Heart left ventricle (tissue), 16 donors: ENCODE results near the gene CLASP2. TPM values are rescaled to one million over a fixed set of nuclear protein-coding genes. Genes with fewer than 3 reads are reported as not detected.

Source experiments
- ATAC-seq, 4 donors: fragments of 200-7000 bp; cut with Tn5 transposase; one replicate each; pipeline ENCODE4 v1.9.1; 2020 to 2022; ENCODE audit warnings: moderate library complexity in 4 of 4, mild to moderate bottlenecking in 3 of 4, moderate number of reproducible peaks in 1 of 4
- DNase-seq, 5 donors: peaks; one replicate each; pipeline ENCODE4 v3.0.0-alpha.2; 2020
- H3K27ac ChIP-seq, 12 donors: fragments of 200-600 bp; sonication (generic) in 4 of 12; one replicate each; pipeline versions ENCODE4 v1.5.0 to v1.8.0; 2016 to 2022; ENCODE audit warnings: mild to moderate bottlenecking in 2 of 12
- H3K27me3 ChIP-seq, 9 donors: fragments of 200-600 bp; sonication (generic) in 2 of 9; one replicate each; pipeline versions ENCODE4 v1.5.1 to v1.8.0; 2016 to 2022; ENCODE audit warnings: mild to moderate bottlenecking in 3 of 9
- H3K36me3 ChIP-seq, 9 donors: fragments of 200-600 bp; sonication (generic) in 2 of 9; one replicate each; pipeline versions ENCODE4 v1.5.0 to v1.8.0; 2018 to 2022; ENCODE audit warnings: mild to moderate bottlenecking in 2 of 9
- H3K4me1 ChIP-seq, 12 donors: fragments of 200-600 bp; sonication (generic) in 4 of 12; one replicate each; pipeline versions ENCODE4 v1.5.0 to v1.8.0; 2016 to 2022; ENCODE audit warnings: mild to moderate bottlenecking in 3 of 12
- H3K4me3 ChIP-seq, 12 donors: fragments of 200-600 bp; sonication (generic) in 4 of 12; one replicate each; pipeline versions ENCODE4 v1.5.0 to v1.8.0; 2017 to 2022; ENCODE audit warnings: mild to moderate bottlenecking in 9 of 12, moderate library complexity in 4 of 12
- H3K9me3 ChIP-seq, 12 donors: fragments of 200-600 bp; sonication (generic) in 4 of 12; one replicate each; pipeline versions ENCODE4 v1.5.0 to v1.8.0; 2016 to 2022; ENCODE audit warnings: mild to moderate bottlenecking in 1 of 12
- CTCF ChIP-seq, 12 donors: fragments of 200-600 bp; sonication (generic) in 4 of 12; IDR thresholded peaks; one replicate each; pipeline versions ENCODE4 v1.5.0 to v1.8.0; 2018 to 2022; ENCODE audit warnings: antibody characterized with exemption in 12 of 12, mild to moderate bottlenecking in 5 of 12
- POLR2A ChIP-seq, 2 donors: fragments of 450-650 bp; IDR thresholded peaks; one replicate each; pipeline ENCODE4 v1.6.1; 2017; ENCODE audit warnings: antibody characterized with exemption in 2 of 2, mild to moderate bottlenecking in 2 of 2, moderate library complexity in 2 of 2
- WGBS, 4 donors: extraction: QIAGEN DNeasy Blood & Tissue Kit in 2 of 4; methylation state at CpG; one replicate each; pipeline versions ENCODE4 v1.1.5 to v1.1.7; 2013 to 2018; 5-methylcytosine and 5-hydroxymethylcytosine counted together
- intact Hi-C, 10 donors: fragments of 100-400 bp; cut with DNase I; formaldehyde crosslinking; loops; one replicate each; pipeline versions ENCODE4 v1.11.1 to v1.14.2; 2022
- polyA plus RNA-seq, 2 donors: library from polyadenylated mRNA; stranded (reverse); fragments of 200-250 nt; gene quantifications; one replicate each; pipeline ENCODE4 v1.2.3, GENCODE V29; 2013
- total RNA-seq, 9 donors: library from RNA; depleted of rRNA in 2 of 9; stranded (reverse); fragments of >200 nt in 2 of 9; fragmentation: NEBNext Ultra II Directional in 3 of 9; extraction: Animal tissue kit (Norgen Biotek cat#: 25700) in 3 of 9; gene quantifications; one replicate each; pipeline versions ENCODE4 v1.1.0 to v1.2.4, GENCODE V29; 2016 to 2023
- donor health status: ischemic (EF 13 %, LVEDD 7.1; RV severe dilation, severe dysfunction).
- donor health status: healthy with polysubstance abuse.
- donor health status: DM: no; HTN: yes; CAD: no.
- donor health status: DM: no; HTN: no; CAD: no.
- donor health status: ischemic (EF 25% LVEDD 6.9; RV normal size, moderate dysfunction).
- donor health status: ischemic (EF 25% LVEDD 5.7; RV mildly dilated, moderate dysfunction).
- donor health status: healthy.
- donor health status: DM: yes; HTN: yes; CAD: no.
- donor health status: ischemic (EF 35%, LVEDD 5.7; RV mildly dilated, moderate dysfunction).
- donor health status: nonischemic (EF 11% LVEDD 7.7; RV severe dilation, severe dysfunction).
- donor health status: DM: yes; HTN: yes; CAD: no.
- donor health status: PGD.
- donor health status: ischemic (EF 29% LVEDD 5.4; RV normal size, mild dysfunction).
- donor health status: nonischemic (EF 23%, LVEDD 6.1; RV moderate dilation, normal function).

CLASP2 gene
- total and polyA plus RNA-seq, 11 donors, result 13.3 to 111 (median 78.2) TPM

GRCh38 chr3:33699275-33699674 lies 18.8 kb downstream of the CLASP2 start:
- Histone ChIP-seq H3K27ac (no peak overlapping the region), H3K4me1 (peaks cover 0 to 9% (median 0%) of the 10 kb centered on the region in 12 donors), H3K27me3 (no peaks in the 10 kb centered on the region), H3K9me3 (peaks cover 0 to 44% (median 8%) of the 10 kb centered on the region in 12 donors), H3K4me3 (no peak overlapping the region), H3K36me3 (peaks cover 0 to 15% (median 0%) of the 10 kb centered on the region in 9 donors)
- 97 to 100% (median 98%) methylated on average over 1 of the region's 1 CpG for WGBS, 4 donors
- intact Hi-C loops, result no loop called here
- no peak for TF ChIP-seq POLR2A (IDR thresholded peaks at IDR 0.05)
- no peak for TF ChIP-seq CTCF (IDR thresholded peaks at IDR 0.05)
- ATAC-seq (no peak), DNase-seq (no peak)

DNA sequence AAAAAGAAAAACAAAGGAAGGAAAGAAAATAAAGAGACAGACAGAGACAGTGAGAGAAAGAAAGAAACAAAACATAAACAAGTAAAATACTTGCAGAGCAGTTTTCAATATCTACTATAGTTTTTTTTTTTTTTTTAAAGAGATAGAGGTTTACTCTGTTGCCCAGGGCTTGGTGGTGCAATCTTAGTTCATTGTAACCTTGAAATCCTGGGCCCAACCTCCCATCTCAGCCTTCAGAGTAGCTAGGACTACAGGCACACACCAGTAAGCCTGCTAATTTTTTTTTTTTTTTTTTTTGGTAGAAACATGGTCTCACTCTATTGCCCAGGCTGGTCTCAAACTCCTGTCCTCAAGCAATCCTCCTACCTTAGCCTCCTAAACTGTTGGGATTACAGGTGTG lies 23.1 kb downstream of the CLASP2 start:
- DNase-seq, result no peak
- peaks cover 0 to 8% (median 0%) of the 10 kb centered on the region in 12 donors for H3K9me3 ChIP-seq
- H3K27ac ChIP-seq, result no peak overlapping the region
- intact Hi-C loops, result no loop called here
- no peaks in the 10 kb centered on the region for H3K27me3 ChIP-seq
- no peak overlapping the region for H3K4me3 ChIP-seq
- peaks cover 0 to 12% (median 0%) of the 10 kb centered on the region in 9 donors for H3K36me3 ChIP-seq
- no peak for ATAC-seq
- peaks cover 0 to 9% (median 0%) of the 10 kb centered on the region in 12 donors for H3K4me1 ChIP-seq
- TF ChIP-seq POLR2A (IDR thresholded peaks at IDR 0.05) (no peak), CTCF (IDR thresholded peaks at IDR 0.05) (no peak)

DNA sequence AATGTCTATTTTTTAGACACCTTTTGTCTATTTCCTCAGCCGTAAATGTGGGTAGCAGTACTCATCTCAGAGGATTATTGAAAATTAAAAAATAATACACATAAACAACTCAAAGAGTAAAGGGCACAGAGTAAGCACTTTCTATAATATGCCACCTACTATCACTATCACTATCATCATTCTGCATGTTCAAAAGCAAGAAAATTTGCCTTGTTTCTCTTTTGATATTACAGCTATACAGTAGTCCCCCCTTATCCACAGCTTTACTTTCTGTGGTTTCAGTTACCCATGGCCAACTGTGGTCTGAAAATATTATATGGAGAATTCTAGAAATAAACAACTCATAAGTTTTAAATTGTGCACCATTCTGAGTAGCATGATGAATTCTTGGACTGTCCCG lies 27.7 kb downstream of the CLASP2 start:
- Histone ChIP-seq H3K4me1 (no peaks in the 10 kb centered on the region), H3K4me3 (no peak overlapping the region), H3K27ac (no peak overlapping the region), H3K36me3 (peaks cover 0 to 41% (median 5%) of the 10 kb centered on the region in 9 donors), H3K27me3 (no peaks in the 10 kb centered on the region), H3K9me3 (no peaks in the 10 kb centered on the region)
- whole genome bisulfite sequencing, 4 donors, result 96 to 100% (median 96%) methylated on average over 2 of the region's 2 CpGs
- no peak for DNase-seq
- ATAC-seq, result no peak
- TF ChIP-seq CTCF (IDR thresholded peaks at IDR 0.05) (no peak), POLR2A (IDR thresholded peaks at IDR 0.05) (no peak)
- intact Hi-C loops, result no loop called here

DNA sequence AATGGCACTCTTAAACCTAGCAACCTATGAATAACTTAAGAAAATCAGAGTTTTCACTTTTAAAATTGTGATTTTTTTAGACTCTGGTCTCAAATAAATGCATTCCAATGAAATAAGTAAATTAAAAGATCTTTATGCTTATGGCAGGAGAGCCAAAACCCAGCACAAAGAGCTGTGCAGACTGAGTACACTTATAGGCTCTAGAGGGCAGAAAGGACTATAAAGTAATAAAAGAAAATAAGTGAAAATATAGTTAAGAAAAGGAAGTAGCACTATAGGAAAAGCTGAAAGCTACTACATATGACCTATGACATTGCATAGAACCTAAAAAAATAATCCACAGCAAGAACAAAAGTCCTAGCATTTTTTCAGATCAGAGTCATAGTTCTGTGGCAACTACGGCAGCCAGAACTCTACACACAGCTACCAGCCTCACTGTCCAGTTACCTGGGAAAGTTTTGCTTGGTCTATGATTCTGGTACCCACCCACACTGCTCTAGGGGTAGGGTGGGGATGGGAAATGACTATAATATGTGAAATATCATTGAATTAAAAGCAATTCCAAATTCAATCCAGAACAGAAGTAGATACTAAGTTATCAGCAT lies 30.5 kb downstream of the CLASP2 start:
- Histone ChIP-seq H3K27ac (no peak overlapping the region), H3K27me3 (no peaks in the 10 kb centered on the region), H3K4me1 (no peaks in the 10 kb centered on the region), H3K4me3 (no peak overlapping the region), H3K9me3 (no peaks in the 10 kb centered on the region), H3K36me3 (peaks cover 0 to 58% (median 15%) of the 10 kb centered on the region in 9 donors)
- intact Hi-C loops, result no loop called here
- TF ChIP-seq POLR2A (IDR thresholded peaks at IDR 0.05), result no peak
- TF ChIP-seq CTCF (IDR thresholded peaks at IDR 0.05), result no peak
- DNase-seq (no peak), ATAC-seq (no peak)
- WGBS, 4 donors, result 82 to 96% (median 90%) methylated on average over 1 of the region's 1 CpG
